Measurements from ENCODE around the gene MZB1.
"Not testable (repeated sequence)": the region's sequence is repeated elsewhere in the genome, so short reads cannot be mapped to it uniquely, and the experiment has no call there.

The MZB1 gene

DNA sequence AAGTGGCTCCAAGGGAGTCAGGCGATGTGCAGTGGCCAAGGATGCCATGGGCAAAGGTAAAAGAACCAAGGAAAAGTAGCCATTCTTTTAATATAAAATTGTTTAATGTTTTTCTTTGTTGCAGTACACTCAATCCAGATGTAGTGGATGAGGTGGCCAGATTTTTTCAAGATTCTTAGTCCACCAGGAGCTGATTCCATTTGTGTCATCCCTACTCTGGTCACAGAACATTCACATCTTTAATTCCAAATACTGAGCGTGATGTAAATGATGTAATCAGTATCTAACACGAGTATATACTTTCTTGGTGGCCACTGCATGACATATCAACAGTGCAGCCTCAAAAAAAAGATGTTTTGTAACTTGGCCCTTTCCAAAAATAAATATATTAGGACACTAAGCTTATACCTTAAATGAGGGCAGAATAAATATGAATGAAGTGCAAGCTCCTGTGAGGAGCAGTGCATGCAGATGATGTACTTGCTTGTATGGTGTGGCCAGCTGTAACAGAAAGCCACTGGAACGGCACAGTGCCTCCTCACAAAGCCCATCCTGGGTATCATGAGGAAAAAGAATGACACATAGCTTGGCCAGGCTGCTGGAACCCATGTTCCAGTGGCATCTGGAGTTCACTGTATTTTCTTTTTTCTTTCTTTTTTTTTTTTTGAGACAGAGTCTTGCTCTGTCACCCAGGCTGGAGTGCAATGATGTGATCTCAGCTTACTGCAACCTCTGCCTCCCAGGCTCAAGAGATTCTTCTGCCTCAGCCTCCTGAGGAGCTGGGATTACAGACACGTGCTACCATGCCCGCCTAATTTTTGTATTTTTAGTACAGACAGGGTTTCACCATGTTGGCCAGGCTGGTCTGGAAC, 20.6 kb upstream of the MZB1 start:
- DNase-seq = no peak

DNA sequence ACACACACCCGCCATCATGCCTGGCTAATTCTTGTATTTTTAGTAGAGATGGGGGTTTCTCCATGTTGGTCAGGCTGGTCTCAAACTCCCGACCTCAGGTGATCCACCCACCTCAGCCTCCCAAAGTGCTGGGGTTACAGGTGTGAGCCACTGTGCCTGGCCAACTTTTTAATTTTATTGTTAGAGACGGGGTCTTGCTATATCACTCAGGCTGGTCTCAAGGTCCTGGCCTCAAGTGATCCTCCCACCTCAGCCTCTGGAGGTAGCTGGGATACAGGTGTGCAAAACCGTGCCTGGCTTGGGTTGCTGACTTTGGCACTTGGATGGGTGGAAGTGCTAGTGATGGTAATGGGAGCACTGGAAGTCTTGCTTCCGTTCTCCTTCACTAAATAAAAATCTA, 19.4 kb upstream of the MZB1 start:
- not testable (repeated sequence) for DNase-seq

GRCh38 chr5:139408191-139408590, 18.5 kb upstream of the MZB1 start:
- DNase-seq = no peak

GRCh38 chr5:139407517-139407916, 17.8 kb upstream of the MZB1 start:
- no peak for DNase-seq

GRCh38 chr5:139406963-139407362, 17.2 kb upstream of the MZB1 start:
- DNase-seq = no peak

GRCh38 chr5:139404484-139404840, 14.7 kb upstream of the MZB1 start:
- no peak for DNase-seq

- DNase-seq = peak; percentile 97
Measured at GRCh38 chr5:139403787-139404483, 14.2 kb upstream of the MZB1 start, which contains the start of gene SPATA24. Gene SPATA24 (minus strand): TSS chr5:139404089. CDS start chr5:139404060, 29 bp downstream.

DNA sequence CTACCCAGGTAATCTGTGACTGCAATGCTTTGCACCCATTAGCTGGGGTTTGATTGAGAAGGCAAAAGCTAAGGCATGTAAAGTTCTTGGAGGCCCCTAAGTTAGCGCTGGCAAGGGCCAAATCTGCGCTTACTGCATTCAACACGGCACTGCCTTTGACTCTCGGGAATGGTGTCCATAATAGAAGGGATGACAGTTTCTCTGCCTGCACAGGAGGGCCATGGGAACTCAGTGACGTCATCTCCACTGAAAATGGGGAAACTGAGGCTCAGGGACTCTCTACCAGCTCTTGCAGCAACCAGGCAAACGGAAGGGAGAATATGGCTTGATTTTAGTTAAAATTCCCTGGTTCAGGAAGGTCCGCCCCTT, 13.7 kb upstream of the MZB1 start:
- DNase-seq = no peak

GRCh38 chr5:139402561-139403158, 12.9 kb upstream of the MZB1 start:
- no peak for DNase-seq

GRCh38 chr5:139401546-139401945, 11.8 kb upstream of the MZB1 start:
- no peak for DNase-seq

DNA sequence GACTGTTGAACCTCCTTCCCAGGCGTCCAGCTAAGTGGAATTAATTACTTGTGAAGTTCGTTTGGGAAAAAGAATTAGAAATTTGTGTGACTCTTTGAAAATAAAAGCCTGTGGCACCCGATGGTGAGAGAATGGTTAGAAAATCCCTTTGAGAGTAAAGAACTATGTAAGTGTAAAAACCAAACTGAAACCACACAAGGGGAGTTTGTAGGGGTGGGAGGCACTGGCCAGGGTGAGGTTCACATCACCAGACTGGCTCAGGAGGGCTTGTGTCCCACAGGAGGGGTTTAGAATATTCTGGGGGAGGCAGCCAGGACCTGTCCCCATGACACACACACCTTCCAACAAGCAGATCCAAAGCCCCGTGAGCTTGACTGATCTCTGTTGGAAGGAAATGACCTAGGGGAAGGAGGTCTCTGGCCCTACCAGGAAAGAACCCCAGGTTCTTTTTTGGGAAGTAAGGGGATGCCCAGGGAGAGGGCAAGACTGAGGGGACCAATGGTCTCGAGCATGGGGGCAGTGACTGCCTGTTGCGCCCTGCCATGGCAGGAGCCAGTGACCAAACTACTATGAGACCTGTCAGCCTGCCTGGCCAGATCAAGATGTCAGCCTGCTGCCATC, 9.9 kb upstream of the MZB1 start:
- no peak for DNase-seq

GRCh38 chr5:139397921-139398320, 8.2 kb upstream of the MZB1 start:
- DNase-seq = no peak

- DNase-seq = no peak
Measured at GRCh38 chr5:139396691-139397090, 7.0 kb upstream of the MZB1 start.

DNA sequence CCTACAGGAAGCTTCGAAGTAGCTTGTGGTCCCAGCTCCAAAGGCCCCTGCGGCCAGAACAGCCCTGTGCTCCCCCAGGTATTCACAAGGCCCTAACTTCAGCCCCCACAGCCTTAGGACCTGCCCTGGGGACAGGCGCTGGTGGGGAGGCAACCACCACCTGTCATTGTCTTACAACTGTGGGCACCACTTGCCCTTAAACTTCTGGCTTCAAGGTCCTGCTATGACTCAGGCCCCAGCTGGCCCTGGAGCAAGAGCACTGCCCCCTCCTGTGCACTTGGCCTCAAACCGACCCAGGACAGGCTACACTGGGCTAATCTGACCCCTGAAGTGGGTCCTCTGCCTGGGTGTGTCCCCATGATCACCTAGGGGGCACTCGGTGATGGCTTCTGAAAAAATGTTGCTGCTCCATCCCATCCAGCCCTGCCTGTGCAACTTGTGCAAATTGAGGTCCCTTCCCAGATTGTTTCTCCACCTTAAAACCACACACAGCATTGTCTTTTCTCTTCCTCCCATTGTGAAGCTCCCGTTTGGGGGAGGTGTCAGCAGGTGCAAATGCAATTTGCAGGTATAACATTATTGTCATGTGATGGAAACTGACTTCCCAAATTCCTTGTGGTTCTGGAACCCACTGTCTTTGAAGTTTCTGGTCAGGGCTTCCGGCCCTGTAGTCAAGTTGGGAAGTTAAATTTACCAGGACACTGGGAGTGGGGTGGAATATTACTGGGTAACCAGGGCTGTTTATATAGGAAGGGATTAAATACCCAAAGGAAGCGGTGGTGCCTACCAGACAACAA, 6.3 kb upstream of the MZB1 start:
- DNase-seq = no peak

DNA sequence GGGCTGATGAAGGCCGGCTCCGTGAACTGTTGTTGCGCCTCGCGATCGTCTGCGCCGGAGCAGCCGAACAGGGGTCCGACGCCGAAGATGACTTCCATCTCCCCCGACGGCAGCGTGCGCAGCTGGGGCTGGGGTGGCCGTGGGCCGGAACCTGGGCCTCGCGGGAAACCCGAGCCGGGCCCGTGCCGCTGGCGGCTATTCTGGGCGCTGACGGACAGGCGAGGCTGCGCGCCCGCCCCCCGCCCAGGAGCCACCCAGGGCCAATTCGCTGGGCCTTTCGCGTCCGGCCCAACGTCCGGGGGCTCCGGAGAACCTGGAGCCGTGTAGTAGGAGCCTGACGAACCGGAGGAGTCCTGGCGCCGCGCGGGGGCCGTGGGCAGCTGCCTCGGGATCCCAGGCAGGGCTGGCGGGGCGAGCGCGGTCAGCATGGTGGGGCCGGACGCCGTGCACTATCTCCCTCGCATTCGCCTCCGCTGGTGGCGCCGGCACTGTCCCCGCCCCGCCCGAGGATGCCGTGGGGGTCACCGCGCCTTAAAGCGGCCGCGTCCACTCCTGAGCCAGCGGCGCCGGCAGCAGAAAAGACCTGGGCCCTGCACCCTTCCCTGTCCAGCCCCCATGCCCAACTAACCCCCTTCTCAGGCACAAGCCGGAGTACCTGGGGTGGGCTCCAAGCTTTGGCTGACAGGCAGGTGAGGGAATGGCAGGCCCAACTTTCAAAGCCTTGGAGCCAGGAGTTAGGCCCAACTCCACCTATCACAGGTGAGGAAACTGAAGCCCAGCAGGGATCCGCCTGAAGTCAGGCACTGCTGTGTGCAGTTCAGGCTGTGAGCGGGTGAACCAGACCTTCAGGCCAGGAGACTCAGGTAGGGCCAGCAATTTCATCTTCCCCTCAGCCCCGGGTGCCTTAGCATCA, 5.2 kb upstream of the MZB1 start, which contains the start of gene PROB1:
PROB1 (minus strand) TSS at position 451 of the 913 bp plus-strand sequence; CDS start at position 428, 23 bp downstream.
- DNase-seq = no peak

GRCh38 chr5:139394123-139394653, 4.5 kb upstream of the MZB1 start:
- DNase-seq = no peak

- DNase-seq = no peak
Measured at GRCh38 chr5:139393497-139394122, 3.9 kb upstream of the MZB1 start.

- DNase-seq = peak; percentile 55
Measured at GRCh38 chr5:139392678-139393496, 3.2 kb upstream of the MZB1 start.

- DNase-seq = no peak
Measured at GRCh38 chr5:139392324-139392677, 2.6 kb upstream of the MZB1 start.

Measured in activated CD4-positive, alpha-beta T cell treated with anti-CD3 and anti-CD28 coated beads for 1 hour (primary cell).